MCF 10A (cell line): ENCODE measurements around the gene SLC6A8. TPM values are rescaled to one million over a fixed set of nuclear protein-coding genes. Genes with fewer than 3 reads are reported as not detected.
A peak's percentile ranks its signal among the peaks of the same experiment; 100 is the strongest.
"Not testable (repeated sequence)": the region's sequence is repeated elsewhere in the genome, so short reads cannot be mapped to it uniquely, and the experiment has no call there.

Source experiments
- BruUV-seq: library from RNA; stranded (reverse); fragments of 400-500 nt; replicated peaks from 2 replicates; lab custom pipeline; 2021; lab: Mats Ljungman, UMichigan
- CTCF ChIA-PET: fragments of 300-600 bp; sonication (Branson Sonifier 250); formaldehyde crosslinking; extraction: SDS; loops from one replicate; lab custom pipeline; 2021; ENCODE audit warnings: antibody characterized with exemption, inconsistent platforms; lab: Yijun Ruan, JAX
- POLR2A ChIA-PET: fragments of 300-600, 350-650 bp; sonication (Branson Sonifier 250); formaldehyde crosslinking; extraction: SDS; loops from one replicate; lab custom pipeline; 2020; ENCODE audit warnings: antibody characterized with exemption, inconsistent platforms; lab: Yijun Ruan, JAX
- DNase-seq: peaks from one replicate; pipeline ENCODE4 v3.0.0-alpha.2; 2018; ENCODE audit not compliant: unreplicated experiment
- H3K27ac Mint-ChIP-seq: one replicate; pipeline ENCODE4 v1.8.0; 2022; ENCODE audit warnings: mild to moderate bottlenecking, low read depth, mixed read lengths; ENCODE audit not compliant: unreplicated experiment
- H3K27me3 Mint-ChIP-seq: one replicate; pipeline ENCODE4 v1.8.0; 2022; ENCODE audit warnings: mixed read lengths; ENCODE audit not compliant: insufficient read depth, unreplicated experiment
- H3K36me3 Mint-ChIP-seq: one replicate; pipeline ENCODE4 v1.8.0; 2022; ENCODE audit warnings: mild to moderate bottlenecking, moderate library complexity, mixed read lengths; ENCODE audit not compliant: insufficient read depth, unreplicated experiment
- H3K4me1 Mint-ChIP-seq: one replicate; pipeline ENCODE4 v1.8.0; 2022; ENCODE audit warnings: mixed read lengths; ENCODE audit not compliant: insufficient read depth, unreplicated experiment
- H3K4me3 Mint-ChIP-seq: one replicate; pipeline ENCODE4 v1.8.0; 2022; ENCODE audit warnings: mild to moderate bottlenecking, moderate library complexity, mixed read lengths; ENCODE audit not compliant: unreplicated experiment
- H3K9me3 Mint-ChIP-seq: one replicate; pipeline ENCODE4 v1.8.0; 2022; ENCODE audit warnings: mixed read lengths; ENCODE audit not compliant: unreplicated experiment
- intact Hi-C: fragments of 100-400 bp; cut with micrococcal nuclease; formaldehyde crosslinking; loops from 2 replicates; pipeline ENCODE4 v1.14.1; 2022
- total RNA-seq: library from RNA; stranded (reverse); gene quantifications from 2 replicates; pipeline ENCODE4 v1.2.3, GENCODE V29; 2022
- TF ChIP-seq, protein P1 (sequence below): fragments of 200-600 bp; IDR thresholded peaks from one replicate; pipeline ENCODE4 v1.8.0; 2022; ENCODE audit warnings: antibody characterized with exemption, mild to moderate bottlenecking; ENCODE audit not compliant: unreplicated experiment

SLC6A8 gene
- total RNA-seq, 1 experiment from 2014 or later, result 66.6 TPM

GRCh38 chrX:153689654-153690465, 2.1 kb downstream of the SLC6A8 start:
- no peaks in the 10 kb centered on the region for H3K9me3 Mint-ChIP-seq
- no peaks in the 10 kb centered on the region for H3K4me1 Mint-ChIP-seq
- no peaks in the 10 kb centered on the region for H3K27me3 Mint-ChIP-seq
- intact Hi-C loops, result no loop called here
- H3K27ac Mint-ChIP-seq, result peak overlapping the region; percentile 59
- POLR2A ChIA-PET, result no interaction called here
- TF ChIP-seq, protein P1, sequence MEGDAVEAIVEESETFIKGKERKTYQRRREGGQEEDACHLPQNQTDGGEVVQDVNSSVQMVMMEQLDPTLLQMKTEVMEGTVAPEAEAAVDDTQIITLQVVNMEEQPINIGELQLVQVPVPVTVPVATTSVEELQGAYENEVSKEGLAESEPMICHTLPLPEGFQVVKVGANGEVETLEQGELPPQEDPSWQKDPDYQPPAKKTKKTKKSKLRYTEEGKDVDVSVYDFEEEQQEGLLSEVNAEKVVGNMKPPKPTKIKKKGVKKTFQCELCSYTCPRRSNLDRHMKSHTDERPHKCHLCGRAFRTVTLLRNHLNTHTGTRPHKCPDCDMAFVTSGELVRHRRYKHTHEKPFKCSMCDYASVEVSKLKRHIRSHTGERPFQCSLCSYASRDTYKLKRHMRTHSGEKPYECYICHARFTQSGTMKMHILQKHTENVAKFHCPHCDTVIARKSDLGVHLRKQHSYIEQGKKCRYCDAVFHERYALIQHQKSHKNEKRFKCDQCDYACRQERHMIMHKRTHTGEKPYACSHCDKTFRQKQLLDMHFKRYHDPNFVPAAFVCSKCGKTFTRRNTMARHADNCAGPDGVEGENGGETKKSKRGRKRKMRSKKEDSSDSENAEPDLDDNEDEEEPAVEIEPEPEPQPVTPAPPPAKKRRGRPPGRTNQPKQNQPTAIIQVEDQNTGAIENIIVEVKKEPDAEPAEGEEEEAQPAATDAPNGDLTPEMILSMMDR, result no peak
- peaks cover 6% of the 10 kb centered on the region for H3K36me3 Mint-ChIP-seq
- TSS peak; percentile 51 for BruUV-seq
- CTCF ChIA-PET, result no interaction called here
- peak overlapping the region; percentile 66 for H3K4me3 Mint-ChIP-seq
- peak; percentile 57 for DNase-seq

DNA sequence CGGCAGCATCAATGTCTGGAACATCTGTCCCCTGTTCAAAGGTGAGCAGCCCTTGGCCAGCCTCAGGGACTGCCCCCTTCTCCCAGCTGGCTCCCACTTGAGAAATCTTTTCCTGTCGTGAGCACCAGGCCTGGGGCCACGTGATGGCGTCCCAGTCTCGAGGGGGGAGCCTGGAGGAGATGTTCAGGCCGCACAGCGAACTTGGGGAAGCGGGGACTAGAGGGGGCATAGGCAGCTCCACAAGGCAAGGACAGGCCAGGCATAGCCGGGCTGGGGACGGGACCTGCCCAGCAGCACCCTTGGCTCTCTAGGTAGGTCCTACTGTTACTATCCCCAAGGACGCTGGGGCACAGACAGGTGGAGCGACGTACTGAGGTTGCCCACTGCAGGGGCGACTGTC, 2.7 kb downstream of the SLC6A8 start:
- intact Hi-C loops, result no loop called here
- Mint-ChIP-seq H3K27ac (peak overlapping the region; percentile 59), H3K4me3 (peak overlapping the region; percentile 66), H3K4me1 (no peaks in the 10 kb centered on the region), H3K9me3 (no peaks in the 10 kb centered on the region), H3K36me3 (peaks cover 6% of the 10 kb centered on the region), H3K27me3 (no peaks in the 10 kb centered on the region)
- ChIA-PET POLR2A (no interaction called here), CTCF (no interaction called here)
- DNase-seq, result no peak
- TF ChIP-seq, protein P1, result no peak
- no TSS peak for BruUV-seq

DNA sequence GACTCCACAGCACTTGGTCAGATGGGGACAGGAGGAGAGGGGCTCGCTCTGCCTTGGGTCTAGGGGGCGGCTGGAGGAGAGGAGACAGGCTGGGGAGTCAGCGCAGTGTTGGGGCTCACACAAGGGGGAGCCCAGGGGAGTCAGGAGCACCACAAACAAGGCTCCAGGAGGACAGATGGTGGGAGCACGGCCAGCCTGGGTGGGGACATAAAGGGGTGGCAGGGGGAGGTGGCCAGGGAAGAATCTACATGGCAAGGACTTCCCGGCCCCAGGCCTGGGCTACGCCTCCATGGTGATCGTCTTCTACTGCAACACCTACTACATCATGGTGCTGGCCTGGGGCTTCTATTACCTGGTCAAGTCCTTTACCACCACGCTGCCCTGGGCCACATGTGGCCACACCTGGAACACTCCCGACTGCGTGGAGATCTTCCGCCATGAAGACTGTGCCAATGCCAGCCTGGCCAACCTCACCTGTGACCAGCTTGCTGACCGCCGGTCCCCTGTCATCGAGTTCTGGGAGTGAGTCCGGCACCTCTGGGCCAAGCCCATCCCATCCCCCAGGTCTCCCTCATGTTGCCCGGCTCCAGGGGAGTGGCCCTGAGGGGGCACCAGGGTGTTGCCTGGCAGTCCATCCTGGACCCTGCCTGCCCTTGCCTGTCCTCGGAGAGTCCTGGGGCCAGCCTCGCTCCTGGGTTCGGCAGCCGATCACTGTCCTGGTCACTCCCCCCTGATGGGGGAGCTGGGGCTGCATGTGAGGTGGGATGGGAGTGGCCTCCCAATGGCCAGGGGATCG, 3.5 kb downstream of the SLC6A8 start:
- H3K9me3 Mint-ChIP-seq, intact Hi-C loops, H3K27me3 Mint-ChIP-seq, H3K4me1 Mint-ChIP-seq, POLR2A ChIA-PET, H3K36me3 Mint-ChIP-seq, H3K27ac Mint-ChIP-seq, BruUV-seq, DNase-seq, H3K4me3 Mint-ChIP-seq, CTCF ChIA-PET: not testable (repeated sequence)

- CTCF ChIA-PET, result no interaction called here
- TF ChIP-seq, protein P1, result no peak
- H3K4me1 Mint-ChIP-seq, result no peaks in the 10 kb centered on the region
- no peaks in the 10 kb centered on the region for H3K27me3 Mint-ChIP-seq
- intact Hi-C loops, result no loop called here
- POLR2A ChIA-PET, result no interaction called here
- peaks cover 12% of the 10 kb centered on the region for H3K36me3 Mint-ChIP-seq
- BruUV-seq, result no TSS peak
- H3K27ac Mint-ChIP-seq, result no peak overlapping the region
- no peaks in the 10 kb centered on the region for H3K9me3 Mint-ChIP-seq
- H3K4me3 Mint-ChIP-seq, result no peak overlapping the region
- no peak for DNase-seq
Measured at GRCh38 chrX:153692003-153692402, 4.3 kb downstream of the SLC6A8 start.
